ENCODE results near the gene METTL6.
"Not testable (repeated sequence)": the region's sequence is repeated elsewhere in the genome, so short reads cannot be mapped to it uniquely, and the experiment has no call there.

The METTL6 gene

DNA sequence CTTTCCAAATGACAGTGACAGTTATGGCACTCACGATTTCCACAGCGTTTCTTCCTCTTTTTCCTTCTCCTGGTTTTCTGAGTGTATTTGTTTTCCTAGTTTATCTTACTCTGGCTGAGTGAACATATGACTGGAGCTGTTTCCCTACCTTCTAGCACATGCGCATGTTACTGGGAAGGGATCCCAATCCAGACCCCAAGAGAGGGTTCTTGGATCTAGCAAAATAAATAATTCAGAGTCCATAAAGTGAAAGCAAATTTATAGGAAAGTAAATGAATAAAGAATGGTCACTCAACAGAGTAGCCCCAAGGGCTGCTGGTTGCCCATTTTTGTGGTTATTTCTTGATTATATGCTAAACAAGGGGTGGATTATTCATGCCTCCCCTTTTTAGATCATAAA is 23.8 kb downstream of the METTL6 start:
- no peak for DNase-seq (ENCODE audit: low read depth)

DNA sequence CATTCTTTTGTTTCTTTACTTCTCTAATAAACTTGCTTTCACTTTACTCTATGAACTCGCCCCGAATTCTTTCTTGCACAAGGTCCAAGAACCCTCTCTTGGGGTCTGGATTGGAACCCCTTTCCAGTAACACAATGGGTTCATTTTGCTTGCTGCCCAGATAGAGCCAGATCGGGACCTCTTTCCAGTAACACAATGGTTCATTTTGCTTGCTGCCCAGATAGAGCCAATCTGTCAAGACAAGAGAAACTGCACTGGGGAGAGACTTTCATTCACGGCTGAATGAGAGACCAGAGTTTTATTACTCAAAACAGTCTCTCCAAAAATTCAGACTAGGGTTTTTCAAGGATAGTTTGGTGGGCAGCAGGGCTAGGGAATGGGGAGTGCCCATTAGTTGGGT is 25.4 kb downstream of the METTL6 start:
- DNase-seq (ENCODE audit: low read depth): no peak

DNA sequence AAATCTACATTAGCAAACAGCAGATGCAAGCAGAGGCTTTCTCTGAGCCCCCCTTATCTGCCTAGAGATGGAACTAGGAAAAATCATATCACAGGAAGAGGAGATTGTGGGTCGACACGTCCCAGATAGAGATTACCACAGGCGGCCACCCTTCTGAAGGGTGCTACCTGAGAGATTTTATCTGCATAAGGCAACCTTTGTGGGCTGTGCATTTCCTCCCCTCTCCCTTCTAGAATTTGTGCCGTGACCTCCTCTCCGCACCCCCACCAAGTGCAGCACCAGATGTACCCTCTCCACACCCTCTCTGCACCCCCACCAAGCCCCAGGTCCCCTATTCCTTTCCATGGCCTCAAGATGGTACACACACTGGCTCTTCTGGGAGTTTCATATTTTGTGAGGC is 27.4 kb downstream of the METTL6 start:
- no peak for DNase-seq (ENCODE audit: low read depth)

DNA sequence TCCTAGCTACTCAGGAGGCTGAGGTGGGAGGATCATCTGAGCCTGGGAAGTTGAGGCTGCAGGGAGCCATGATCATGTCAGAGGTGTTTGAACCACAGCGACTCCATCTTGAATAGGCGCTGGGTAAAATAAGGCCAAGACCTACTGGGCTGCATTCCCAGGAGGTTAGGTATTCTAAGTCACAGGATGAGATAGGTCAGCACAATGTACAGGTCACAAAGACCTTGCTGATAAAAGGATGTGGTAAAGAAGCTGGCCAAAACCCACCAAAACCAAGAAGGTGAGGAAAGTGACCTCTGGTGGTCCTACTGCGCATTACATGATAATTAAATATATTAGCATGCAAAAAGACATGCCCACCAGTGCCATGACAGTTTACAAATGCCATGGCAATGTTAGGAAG is 28.6 kb downstream of the METTL6 start:
- not testable (repeated sequence) for DNase-seq (ENCODE audit: low read depth)

DNA sequence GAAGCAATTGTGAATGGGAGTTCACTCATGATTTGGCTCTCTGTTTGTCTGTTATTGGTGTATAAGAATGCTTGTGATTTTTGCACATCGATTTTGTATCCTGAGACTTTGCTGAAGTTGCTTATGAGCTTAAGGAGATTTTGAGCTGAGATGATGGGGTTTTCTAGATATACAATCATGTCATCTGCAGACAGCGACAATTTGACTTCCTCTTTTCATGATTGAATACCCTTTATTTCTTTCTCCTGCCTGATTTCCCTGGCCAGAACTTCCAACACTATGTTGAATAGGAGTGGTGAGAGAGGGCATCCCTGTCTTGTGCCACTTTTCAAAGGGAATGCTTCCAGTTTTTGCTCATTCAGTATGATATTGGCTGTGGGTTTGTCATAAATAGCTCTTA is 34.1 kb downstream of the METTL6 start:
- not testable (repeated sequence) for DNase-seq (ENCODE audit: low read depth)

DNA sequence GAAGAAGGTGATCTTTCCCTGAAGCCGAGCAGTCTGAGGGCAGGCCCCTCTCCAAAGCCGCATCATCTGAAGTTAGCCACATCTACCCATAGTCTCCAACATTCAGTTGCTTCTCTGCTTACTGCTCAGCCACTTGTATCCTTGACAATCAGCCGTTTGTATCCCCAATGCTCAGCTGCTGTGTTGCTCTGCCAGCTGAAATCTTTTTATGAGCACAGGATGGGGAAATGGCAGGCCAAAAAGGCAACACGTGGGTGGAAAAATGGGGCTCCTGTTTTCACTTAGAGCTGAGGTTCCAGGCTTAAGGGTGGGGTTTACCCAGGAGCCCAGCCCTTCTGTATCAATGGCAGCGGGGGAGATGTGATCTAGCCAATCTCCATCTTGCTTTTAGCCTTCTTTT is 36.3 kb downstream of the METTL6 start:
- DNase-seq (ENCODE audit: low read depth): no peak

DNA sequence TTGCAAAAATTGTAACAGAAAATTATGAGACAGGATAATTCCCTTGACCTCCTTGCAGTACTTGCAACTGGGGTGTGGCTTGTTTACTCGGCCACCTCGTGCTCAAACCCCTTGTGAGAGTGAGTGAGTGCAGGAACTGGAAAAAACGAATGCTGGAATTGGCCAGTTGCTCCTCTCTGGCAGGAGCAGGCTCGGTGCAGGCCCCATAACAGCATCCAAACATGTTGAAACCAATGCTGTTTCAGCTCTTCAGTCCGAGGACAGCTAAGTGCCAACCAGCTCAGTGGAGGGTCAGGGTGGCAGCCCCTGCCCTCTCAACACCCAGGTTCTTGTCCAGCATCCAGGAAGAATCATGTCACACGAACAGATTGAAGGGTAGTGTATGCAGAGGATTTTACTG is 36.9 kb downstream of the METTL6 start:
- DNase-seq (ENCODE audit: low read depth): no peak

DNA sequence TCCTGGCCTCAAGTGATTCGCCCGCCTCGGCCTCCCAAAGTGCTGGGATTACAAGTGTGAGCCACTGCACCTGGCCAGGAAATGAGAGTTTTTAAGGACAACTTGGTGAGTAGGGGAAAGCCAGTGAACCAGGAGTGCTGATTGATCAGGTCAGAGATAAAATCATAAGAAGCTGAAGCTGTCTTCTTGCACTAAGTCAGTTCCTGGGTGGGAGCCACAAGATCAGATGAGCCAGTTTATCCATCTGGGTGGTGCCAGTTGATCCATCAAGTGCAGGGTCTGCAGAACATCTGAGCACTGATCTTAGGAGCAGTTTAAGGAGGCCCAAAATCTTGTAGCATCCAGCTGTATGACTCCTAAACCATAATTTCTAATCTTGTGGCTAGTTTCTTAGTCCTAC is 39.0 kb downstream of the METTL6 start:
- not testable (repeated sequence) for DNase-seq (ENCODE audit: low read depth)

DNA sequence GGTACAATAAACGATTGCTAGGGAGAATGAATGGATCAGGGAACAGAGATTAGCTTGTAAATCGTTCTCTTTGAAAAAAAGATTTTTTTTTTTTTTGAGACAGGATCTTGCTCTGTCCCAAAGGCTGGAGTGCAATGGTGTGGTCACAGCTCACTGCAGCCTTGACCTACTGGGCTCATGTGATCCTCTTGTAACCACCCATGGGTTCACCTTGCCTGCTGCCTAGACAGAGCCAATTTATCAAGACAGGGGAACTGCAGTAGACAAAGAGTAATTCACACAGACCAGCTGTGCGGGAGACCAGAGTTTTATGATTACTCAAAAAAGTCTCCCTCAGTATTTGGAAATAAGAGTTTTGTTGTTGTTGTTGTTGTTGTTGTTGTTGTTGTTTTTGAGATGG is 39.6 kb downstream of the METTL6 start:
- DNase-seq (ENCODE audit: low read depth): no peak

DNA sequence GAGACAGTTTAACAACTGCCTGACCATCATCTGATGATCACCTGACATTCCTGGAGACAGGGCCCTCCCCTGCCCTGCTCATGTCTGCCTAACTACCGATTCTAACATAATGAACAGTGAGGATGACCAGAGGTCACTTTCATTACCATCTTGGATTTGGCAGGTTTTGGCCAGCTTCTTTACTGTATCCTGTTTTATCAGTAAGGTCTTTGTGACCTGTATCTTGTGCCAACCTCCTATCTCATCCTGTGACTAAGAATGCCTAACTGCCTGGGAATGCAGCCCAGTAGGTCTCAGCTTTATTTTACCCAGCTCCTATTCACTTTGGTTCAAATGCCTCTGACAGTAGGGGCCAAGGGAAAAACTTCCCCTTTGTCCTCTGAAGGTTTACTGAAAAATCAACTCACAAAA is 40.2 kb downstream of the METTL6 start:
- no peak for DNase-seq (ENCODE audit: low read depth)

DNA sequence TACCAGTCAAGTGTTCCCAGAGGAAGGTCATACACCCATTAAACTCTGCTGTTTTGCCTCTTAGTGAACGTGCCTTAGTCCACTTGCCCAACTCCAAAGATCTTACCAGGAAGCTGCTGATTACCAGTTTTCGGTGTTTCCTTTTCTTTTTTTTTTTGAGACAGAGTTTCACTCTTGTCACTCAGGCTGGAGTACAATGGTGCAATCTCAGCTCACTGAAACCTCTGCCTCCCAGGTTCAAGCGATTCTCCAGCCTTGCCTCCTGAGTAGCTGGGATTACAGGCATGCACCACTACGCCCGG is 40.7 kb downstream of the METTL6 start:
- not testable (repeated sequence) for DNase-seq (ENCODE audit: low read depth)

DNA sequence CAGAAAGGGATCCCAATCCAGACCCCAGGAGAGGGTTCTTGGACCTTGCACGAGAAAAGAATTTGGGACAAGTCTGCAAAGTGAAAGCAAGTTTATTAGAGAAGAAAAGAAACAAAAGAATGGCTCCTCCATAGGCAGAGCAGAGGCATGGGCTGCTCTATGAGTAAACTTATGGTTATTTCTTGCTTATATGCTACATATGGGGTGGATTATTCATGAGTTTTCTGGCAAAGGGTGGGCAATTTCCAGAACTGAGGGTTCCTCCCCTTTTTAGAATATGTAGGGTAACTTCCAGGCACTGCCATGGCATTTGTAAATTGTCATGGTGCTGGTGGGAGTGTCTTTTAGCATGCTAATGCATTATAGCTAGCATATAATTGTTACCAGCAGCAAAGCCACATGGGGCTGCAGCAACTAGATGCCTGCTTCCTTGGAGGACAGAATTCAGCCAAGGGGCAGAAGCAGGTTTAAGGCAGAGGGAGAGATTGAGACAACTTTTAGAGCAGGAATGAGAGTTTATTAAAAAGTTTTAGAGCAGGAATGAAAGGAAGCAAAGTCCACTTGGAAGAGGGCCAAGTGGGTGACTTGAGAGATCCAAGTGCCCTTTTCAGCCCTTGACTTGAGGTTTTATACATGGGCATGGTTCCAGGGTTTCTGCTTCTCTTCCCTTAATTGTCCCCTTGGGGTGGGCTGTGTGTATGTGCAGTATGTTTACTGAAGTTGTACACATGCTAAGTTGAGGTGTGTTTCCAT is 41.3 kb downstream of the METTL6 start:
- DNase-seq (ENCODE audit: low read depth): no peak

DNA sequence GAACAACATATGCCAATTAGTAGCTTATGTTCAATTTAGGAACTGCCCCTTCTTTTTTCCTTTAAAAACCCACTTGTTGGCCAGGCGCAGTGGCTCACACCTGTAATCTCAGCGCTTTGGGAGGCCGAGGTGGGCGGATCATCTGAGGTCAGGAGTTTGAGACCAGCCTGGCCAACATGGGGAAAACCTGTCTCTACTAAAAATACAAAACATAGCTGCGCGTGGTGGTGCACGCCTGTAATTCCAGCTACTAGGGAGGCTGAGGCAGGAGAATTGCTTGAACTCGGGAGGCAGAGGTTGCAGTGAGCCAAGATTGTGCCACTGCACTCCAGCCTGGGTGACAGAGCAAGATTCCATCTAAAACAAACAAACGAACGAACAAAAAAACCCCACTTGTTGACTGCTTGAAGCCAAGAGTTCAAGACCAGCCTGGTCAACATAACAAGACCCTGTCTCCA is 42.1 kb downstream of the METTL6 start:
- DNase-seq (ENCODE audit: low read depth): not testable (repeated sequence)

DNA sequence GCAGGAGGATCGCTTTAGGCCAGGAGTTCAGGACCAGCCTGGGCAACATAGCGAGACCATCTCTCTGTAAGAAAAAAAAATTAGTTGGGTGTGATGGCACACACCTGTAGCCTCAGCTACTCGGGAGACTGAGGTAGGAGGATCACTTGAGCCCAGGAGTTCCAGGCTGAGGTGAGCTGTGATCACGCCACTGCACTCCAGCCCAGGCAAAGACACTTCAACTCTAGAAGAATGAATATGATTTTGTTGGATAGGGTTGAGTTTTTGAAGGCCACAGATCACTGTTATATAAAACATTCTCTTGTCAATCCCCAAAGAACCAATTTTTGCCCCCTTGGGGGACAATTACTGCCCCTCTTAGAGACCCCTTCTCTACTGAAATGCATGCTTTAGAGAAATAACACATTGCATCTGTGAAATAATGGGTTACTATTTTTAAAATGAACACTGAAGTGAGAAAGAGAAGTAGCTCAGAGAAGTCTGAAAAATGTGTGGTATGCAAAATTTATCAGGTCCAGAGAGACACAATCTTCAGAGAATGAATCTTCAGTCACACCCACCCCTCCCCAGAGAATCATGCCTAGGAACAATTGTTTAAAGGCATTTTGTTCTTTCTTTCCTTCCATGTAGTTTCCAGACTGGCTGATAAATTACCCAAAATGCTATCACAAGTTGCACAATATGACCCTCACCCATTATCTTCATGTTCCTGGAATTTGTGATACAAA is 42.7 kb downstream of the METTL6 start:
- DNase-seq (ENCODE audit: low read depth): no peak

DNA sequence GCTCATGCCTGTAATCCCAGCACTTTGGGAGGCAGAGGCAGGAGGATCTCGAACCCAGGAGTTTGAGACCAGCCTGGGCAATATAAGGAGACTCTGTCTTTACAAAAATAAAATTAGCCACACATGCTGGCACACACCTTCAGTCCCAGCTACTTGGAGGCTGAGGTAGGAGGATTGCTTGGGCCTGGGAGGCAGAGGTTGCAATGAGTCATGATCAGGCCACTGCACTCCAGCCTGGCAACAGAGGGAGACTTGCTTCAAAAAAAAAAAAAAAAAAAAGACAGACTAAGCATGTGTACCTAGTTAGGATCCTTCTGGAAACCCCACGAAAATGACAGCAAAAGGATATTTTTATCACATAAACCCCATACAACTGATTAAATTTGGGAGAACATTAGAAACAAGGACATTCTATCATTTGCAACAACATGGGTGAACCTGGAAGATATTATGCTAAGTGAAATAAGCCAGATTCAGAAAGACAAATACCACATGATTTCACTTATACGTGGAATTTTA is 44.9 kb downstream of the METTL6 start:
- DNase-seq (ENCODE audit: low read depth): no peak

DNA sequence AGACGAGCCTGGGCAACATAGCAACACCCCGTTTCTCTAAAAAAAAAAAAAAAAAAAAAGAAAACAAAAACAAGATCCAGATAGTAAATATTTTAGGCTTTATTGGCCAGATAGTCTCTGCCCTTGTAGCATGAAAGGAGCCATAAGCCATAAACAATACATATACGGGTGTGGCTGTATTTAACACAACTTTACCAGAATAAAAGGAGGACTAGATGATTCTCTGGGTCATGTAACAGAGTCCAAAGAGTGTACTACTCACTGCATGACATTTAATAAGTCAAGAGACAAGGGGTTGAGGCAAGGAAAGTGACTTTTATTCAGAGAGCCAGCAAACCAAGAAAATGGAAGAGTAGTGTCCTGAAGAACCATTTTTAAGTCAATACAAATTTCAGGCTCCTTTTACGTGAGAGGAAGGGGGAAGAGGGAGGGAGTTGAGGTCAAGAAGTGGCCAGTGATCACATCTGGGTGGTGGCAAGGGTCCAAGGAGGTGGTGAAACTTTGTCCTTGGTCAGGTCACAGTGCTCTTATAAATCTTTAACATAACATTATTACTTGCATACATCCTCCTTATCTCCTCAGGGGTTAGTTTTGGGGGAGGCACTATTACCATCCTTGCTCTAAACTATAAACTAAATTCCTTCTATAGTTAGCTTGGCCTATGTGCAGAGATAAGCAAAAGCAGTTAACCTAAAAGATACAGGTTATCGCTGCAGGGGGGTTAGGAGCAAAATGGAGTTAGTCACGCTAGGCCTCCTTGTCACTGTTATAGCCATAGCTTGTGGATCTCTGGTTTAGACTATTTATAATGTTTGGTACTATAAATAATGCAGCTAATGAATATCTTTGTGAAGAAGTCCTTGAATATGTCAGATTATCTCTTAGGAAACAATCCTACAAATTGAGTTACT is 46.1 kb downstream of the METTL6 start:
- DNase-seq (ENCODE audit: low read depth): no peak

DNA sequence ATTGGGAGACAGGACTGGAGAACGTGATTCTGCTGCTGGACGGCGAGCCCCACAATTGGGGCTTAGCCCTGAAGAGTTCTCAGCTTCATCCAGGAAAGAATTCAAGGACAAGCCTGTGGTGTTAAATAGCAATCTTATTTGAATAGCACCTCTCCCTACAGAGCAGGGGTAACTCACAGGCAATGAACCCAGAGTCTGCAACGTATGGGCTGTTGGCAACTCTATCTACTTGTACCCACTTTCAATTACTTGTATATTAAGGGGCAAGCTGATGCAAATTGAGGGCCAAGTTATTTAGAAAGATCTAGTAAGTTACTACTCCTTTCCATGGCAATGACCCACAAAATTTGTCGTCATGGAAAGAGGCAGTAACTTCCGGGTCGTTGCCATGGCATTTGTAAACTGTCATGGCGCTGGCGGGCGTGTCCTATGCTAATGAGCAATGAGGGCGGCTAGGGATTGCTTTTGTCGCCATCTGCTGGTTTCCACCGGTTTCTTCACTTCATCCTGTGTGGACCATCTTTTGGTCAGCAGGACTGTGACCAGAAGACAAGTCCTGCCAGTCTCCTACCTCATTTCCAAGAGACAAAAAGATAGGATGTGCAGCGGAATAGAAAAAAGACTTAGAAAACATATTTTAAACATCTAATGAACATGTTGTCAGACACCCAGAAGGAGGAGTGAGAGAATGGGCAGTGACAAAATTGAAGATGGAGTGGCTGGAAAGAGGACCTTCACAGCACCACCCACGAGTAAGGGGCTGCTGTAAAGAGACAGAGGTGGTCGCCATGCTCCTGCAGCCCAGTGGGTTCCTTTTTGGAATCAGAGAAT is 49.2 kb downstream of the METTL6 start:
- peak; percentile 85 for DNase-seq (ENCODE audit: low read depth)

DNA sequence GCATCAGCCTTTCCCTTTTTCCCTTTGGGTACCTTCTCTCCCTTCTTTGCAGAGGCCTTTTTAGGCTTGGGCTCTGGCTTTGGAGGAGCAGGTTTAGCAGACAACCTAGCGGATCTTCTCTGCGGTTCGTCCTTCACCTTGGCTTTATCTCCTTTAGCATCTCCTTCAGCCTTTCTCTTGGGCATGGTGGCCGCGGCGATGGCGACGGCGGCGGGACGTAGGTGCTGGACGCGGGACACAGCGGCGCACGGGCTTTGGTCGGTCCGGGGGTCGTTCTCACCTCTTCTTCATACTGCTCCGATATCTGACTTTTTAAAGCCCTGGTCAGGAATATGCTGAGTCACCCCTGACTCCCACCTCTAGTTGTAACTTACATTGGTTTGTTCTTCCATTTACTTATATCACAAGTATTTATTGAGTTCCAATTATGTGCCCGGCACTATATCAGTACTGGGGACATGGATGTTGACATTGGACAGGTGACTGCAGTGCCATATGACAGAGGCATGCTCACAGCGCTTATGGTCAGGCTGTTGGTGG is 51.8 kb downstream of the METTL6 start:
- DNase-seq (ENCODE audit: low read depth): no peak

DNA sequence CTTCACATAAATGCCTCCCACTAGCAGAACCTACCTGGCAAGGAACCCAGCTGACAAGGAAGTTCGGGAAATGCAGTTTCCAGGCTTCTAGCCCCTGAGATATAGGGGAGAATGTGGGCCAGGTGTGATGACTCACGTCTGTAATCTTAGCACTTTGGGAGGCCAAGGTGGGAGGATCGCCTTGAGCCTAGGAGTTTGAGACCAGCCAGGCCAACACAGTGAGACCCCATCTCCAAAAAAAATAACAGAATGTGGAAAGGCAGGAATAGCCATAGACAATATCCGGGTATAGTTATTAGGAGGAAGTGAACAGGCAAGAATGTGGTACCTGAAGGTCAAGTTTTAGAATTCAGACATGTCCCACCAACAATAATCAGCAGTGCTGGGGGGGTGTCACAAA is 54.4 kb downstream of the METTL6 start:
- DNase-seq (ENCODE audit: low read depth): no peak

DNA sequence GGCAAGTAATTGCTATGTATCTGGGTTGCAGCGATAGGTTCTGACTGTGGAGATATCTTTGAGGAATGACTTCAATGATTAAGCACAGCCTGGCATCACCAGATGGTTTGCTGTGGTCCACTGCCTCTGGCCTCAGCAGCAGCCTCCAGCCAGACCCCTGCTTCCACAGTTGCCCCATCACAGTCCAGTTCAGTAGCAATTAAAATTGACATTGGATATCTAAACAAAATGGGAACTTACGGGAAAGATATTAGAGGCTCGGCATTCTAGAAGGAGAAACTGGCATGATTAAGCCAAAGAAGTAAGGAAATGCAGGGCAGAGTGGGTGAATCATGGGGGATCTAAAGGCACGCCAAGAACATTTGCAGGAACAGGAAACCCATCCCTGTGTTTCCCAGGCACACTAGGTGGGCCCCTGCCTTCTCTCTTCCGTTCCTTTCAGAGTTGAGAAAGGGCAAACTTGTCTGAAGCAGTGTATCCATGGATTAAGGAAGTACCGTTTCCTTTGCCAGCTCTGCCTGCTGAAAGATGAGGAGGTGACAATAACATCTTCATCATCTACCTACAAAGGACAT is 58.7 kb downstream of the METTL6 start:
- no peak for DNase-seq (ENCODE audit: low read depth)

DNA sequence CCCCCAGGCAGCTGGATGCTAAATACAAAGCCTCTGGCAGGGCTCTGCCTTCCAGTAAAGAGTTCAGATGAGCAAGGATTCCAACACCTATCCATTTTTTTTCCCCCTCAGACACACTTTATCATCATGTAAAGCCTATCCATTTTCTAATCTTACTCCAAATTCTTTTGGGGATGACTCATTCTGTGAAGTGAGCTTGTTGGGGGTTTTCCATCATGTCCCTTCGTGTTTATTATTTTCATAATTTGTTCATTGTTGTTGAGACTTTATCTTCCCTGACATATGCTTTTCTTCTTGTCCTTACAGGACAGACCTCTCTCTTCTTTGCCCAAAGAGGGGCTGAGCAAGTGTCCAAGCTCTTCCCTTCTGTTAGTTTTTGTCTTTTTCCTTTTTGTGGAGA is 60.3 kb downstream of the METTL6 start:
- DNase-seq (ENCODE audit: low read depth): no peak
